NCI-H1694 (cell line): ENCODE results near the gene GFI1.
"Not testable (repeated sequence)": the region's sequence is repeated elsewhere in the genome, so short reads cannot be mapped to it uniquely, and the experiment has no call there.

ENCODE experiments used
- DNase-seq: peaks from one replicate; lab custom pipeline; 2025; lab: John Stamatoyannopoulos, UW

GFI1 gene

GRCh38 chr1:92465256-92465647 is 21.5 kb downstream of the GFI1 start:
- DNase-seq, result no peak

DNA sequence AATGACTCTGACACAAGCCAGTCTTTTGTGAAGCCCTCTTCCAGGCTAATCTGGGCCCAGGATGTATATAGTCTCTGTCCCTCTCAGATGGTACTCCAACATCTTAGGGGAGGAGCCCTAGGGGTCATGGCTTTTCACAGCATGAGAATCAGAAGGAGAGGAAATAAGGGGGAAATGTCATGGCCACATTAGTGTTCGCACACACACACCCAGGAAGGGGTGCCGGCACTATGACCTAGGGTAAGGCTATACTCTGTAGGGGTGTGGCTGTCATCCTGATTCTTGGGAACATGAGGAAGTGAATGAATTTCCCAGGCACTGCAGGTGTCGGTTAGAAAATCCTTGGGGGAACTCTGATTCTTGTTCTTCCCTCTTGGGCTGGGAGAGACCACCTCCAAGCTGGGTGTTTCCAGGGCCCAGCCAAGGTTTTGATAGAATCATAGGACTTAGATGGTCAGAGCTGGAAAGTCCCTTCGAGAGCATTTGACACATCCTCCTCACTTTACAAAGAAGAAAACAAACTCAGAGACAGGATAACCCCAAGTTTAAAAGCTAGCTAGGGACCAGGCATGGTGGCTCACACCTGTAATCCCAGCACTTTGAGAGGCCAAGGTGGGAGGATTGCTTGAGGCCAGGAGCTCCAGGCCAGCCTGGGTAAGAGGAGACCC is 22.0 kb downstream of the GFI1 start:
- no peak for DNase-seq

- no peak for DNase-seq
Observed at GRCh38 chr1:92461364-92462097, 25.2 kb downstream of the GFI1 start.

- no peak for DNase-seq
Observed at GRCh38 chr1:92459871-92460320, 26.8 kb downstream of the GFI1 start.

DNA sequence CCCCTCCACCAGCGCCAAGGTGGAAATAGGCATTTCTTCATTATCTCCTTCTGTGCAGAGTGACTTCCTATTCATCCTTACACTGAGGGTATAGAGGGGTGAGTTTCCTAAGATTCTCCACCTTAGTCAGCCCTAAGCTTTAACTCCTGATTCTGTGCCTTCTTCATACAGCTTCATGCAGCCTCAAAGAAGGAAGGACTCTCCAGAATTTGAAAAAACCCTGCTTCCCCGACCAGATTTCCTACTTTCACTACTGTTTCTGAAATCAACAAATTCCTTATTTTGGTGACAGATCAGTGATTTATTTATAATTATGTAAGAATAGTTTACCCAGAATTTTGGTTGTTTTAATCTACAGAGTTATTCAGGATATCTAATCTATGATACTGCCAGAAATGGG is 28.6 kb downstream of the GFI1 start:
- no peak for DNase-seq

DNA sequence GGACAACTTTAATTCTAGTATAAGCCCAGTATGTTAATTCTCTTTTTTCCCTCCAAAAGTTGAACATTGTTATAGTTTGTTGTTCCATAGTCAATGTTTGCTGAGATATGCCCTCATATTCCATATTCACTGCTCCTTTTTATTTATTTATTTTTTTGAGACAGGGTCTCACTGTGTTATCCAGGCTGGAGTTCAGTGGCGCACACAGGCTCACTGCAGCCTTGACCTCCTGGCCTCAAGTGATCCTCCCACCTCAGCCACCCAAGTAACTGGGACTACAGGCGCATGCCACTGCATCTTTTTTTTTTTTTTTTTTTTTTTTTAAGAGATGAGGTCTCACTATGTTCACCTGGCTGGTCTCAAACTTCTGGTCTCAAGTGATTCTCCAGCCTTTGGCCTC is 38.7 kb downstream of the GFI1 start:
- DNase-seq, result no peak

GRCh38 chr1:92447033-92447681 is 39.6 kb downstream of the GFI1 start:
- DNase-seq, result no peak

- no peak for DNase-seq
Observed at GRCh38 chr1:92446546-92446945, 40.2 kb downstream of the GFI1 start.

DNA sequence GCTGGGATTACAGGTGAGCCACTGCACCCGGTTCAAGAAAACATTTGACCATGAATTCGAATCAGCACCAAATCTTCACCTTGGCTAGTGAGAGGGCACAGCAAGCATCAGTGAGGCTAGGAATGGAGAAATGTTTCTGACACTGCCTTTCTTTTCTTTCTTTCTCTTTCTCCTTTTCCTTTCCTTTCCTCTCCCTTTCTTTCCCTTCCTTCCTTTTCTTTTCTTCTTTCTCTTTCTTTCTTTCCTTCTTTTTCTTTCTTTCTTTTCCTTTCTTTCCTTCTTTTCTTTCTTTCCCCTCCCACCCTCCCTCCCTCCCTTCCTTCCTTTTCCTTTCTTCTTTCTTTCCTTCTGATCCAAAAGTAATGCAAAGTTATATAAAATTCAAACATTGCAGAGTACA is 40.9 kb downstream of the GFI1 start:
- DNase-seq, result no peak

DNA sequence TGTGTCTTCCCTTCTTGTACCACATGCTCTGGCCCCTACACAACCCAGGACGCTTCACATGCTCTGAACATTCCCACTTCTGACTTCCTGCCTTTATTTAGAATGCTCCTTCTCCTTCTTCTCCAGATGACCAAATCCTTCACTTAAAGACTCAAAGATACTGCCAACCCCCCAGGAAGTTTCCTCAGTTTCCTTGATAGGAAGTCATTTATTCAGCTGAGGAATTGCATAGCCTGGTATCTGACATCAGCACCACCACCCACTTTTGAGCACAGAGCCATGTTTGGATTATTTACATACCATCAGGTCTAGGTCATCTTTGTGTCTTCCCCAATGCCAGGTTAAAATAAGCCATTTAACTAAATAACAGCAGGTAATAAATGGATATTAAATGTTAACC is 42.4 kb downstream of the GFI1 start:
- no peak for DNase-seq

DNA sequence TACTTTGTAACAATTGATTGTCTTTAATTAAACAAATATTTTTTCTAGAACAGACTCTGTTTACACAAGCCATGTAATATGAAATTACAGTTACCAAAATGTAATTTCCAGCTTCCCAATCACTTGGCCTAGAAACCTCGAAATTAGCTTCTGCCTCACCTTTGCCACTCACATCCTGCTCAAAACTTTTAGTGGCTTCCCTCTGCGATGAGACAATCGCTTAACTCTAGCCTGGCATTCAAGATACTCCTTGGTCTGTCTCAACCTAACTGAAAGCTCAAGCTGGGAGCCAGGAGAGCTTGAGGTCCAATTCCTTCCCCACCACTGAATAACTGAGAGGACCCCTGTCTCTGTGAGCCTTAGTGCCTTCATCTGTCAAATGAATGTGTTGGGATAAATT is 42.8 kb downstream of the GFI1 start:
- no peak for DNase-seq

DNA sequence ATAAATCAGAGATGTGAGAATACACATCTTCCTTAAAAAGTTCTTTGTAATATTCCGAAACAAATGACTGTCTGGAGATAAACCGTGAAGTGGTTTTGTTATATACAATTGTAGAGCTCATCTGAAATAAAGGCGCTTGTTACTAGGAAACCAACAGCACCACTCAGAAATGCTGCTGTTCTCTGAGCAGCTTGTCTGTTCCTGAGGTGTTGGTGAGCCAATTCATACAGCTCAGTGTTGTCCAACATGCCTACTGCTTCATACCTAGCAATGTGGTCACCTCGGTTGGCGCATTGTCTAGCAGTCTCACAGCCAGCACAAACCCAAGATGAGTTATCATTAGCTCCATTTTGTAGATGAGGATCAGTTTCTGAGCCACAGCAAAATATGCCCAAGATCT is 44.4 kb downstream of the GFI1 start:
- DNase-seq, result no peak

DNA sequence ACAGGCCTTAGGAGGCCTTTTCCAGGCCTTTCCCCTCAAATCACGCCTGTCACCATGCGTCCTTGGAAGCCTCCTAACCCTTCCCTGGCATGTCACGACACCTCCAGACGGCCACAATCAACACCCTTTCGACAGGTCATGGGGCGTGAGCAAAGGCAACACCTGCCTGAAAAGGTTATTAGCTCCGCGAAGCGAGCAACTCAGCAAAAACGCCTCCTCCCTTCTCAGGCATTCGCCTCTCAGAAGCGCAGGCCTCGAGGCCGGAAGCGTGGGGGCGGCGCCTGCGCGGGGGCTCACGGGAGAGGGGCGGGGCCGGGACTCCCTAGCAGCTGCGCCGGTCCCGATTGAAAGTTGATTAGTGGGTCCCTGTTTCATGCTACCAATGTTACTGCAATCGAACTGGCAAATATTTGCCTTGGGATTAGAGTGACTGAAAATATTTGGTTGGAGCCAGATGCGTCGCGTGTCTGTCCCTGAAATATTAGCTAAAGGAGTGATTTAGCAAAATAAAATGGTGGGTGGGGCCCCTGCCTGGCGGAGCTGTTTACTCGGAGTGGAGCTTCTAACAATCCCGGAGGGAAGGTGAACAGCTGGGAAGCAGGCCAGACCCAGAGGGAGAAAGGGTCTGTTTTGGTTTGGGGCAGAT is 44.9 kb downstream of the GFI1 start:
- peak; percentile 61 for DNase-seq

DNA sequence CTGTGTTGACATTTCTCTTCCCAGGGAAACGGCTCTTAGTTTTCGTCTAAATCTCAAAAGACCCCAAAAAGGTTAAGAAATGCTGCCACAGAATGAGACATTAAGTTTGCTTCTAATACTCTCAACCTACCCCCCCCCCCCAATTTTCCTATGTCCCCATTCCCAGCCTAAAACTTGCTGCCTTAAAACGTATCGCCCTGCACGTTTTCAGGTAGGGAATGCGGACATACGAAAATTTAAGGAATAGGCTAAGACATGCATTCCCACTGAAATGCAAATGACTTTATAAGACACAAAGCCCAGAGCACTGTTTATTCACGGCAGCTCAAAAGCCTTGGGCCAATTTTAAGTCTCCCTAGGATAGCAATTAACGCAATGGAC is 45.4 kb downstream of the GFI1 start:
- DNase-seq, result no peak

- no peak for DNase-seq
Observed at GRCh38 chr1:92439291-92439690, 47.4 kb downstream of the GFI1 start.

DNA sequence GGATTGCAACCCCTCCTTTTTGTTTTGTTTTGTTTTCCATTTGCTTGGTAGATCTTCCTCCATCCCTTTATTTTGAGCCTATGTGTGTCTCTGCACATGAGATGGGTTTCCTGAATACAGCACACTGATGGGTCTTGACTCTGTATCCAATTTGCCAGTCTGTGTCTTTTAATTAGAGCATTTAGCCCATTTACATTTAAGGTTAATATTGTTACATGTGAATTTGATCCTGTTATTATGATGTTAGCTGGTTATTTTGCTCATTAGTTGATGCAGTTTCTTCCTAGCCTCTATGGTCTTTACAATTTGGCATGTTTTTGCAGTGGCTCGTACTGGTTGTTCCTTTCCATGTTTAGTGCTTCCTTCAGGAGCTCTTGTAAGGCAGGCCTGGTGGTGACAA is 52.2 kb downstream of the GFI1 start:
- DNase-seq, result not testable (repeated sequence)

GRCh38 chr1:92430030-92430429 is 56.7 kb downstream of the GFI1 start:
- DNase-seq, result no peak

GRCh38 chr1:92425617-92426016 is 61.1 kb downstream of the GFI1 start:
- DNase-seq, result no peak
